ENCODE data around the gene DCAF16.

The DCAF16 gene

GRCh38 chr4:17763931-17764330, 46.6 kb downstream of the DCAF16 start:
- Histone ChIP-seq H3K36me3 (ENCODE audit: insufficient read depth, low read length) (no peaks in the 10 kb centered on the region), H3K4me1 (ENCODE audit: insufficient read depth, low read length) (no peaks in the 10 kb centered on the region), H3K9me3 (ENCODE audit: insufficient read depth, low read depth, low read length) (peaks cover 4% of the 10 kb centered on the region; the same call in 1 of the 2 replicates), H3K27me3 (ENCODE audit: insufficient read depth, low read length) (no peaks in the 10 kb centered on the region), H3K9ac (ENCODE audit: low read depth, low read length) (no peak overlapping the region), H3K27ac (ENCODE audit: low read depth, low read length) (no peak overlapping the region), H3K4me3 (ENCODE audit: low read length) (no peak overlapping the region)
- WGBS: 84% methylated on average over 5 of the region's 5 CpGs

GRCh38 chr4:17763416-17763815, 47.1 kb downstream of the DCAF16 start:
- WGBS: 91% methylated on average over 3 of the region's 3 CpGs
- Histone ChIP-seq H3K4me1 (ENCODE audit: insufficient read depth, low read length) (no peaks in the 10 kb centered on the region), H3K27ac (ENCODE audit: low read depth, low read length) (no peak overlapping the region), H3K27me3 (ENCODE audit: insufficient read depth, low read length) (no peaks in the 10 kb centered on the region), H3K9ac (ENCODE audit: low read depth, low read length) (no peak overlapping the region), H3K9me3 (ENCODE audit: insufficient read depth, low read depth, low read length) (peaks cover 4% of the 10 kb centered on the region; the same call in 1 of the 2 replicates), H3K36me3 (ENCODE audit: insufficient read depth, low read length) (no peaks in the 10 kb centered on the region), H3K4me3 (ENCODE audit: low read length) (no peak overlapping the region)

- no peaks in the 10 kb centered on the region for H3K27me3 ChIP-seq (ENCODE audit: insufficient read depth, low read length)
- peaks cover 4% of the 10 kb centered on the region; the same call in 1 of the 2 replicates for H3K9me3 ChIP-seq (ENCODE audit: insufficient read depth, low read depth, low read length)
- WGBS: 90% methylated on average over 1 of the region's 1 CpG
- H3K36me3 ChIP-seq (ENCODE audit: insufficient read depth, low read length): no peaks in the 10 kb centered on the region
- no peak overlapping the region for H3K27ac ChIP-seq (ENCODE audit: low read depth, low read length)
- H3K9ac ChIP-seq (ENCODE audit: low read depth, low read length): no peak overlapping the region
- no peaks in the 10 kb centered on the region for H3K4me1 ChIP-seq (ENCODE audit: insufficient read depth, low read length)
- no peak overlapping the region for H3K4me3 ChIP-seq (ENCODE audit: low read length)
Measured at GRCh38 chr4:17762726-17763125, 47.8 kb downstream of the DCAF16 start.

GRCh38 chr4:17761062-17761461, 49.5 kb downstream of the DCAF16 start:
- H3K27me3 ChIP-seq (ENCODE audit: insufficient read depth, low read length): no peaks in the 10 kb centered on the region
- H3K9me3 ChIP-seq (ENCODE audit: insufficient read depth, low read depth, low read length): no peaks in the 10 kb centered on the region
- no peak overlapping the region for H3K4me3 ChIP-seq (ENCODE audit: low read length)
- H3K36me3 ChIP-seq (ENCODE audit: insufficient read depth, low read length): no peaks in the 10 kb centered on the region
- 69% methylated on average over 1 of the region's 1 CpG for WGBS
- H3K27ac ChIP-seq (ENCODE audit: low read depth, low read length): no peak overlapping the region
- H3K9ac ChIP-seq (ENCODE audit: low read depth, low read length): no peak overlapping the region
- no peaks in the 10 kb centered on the region for H3K4me1 ChIP-seq (ENCODE audit: insufficient read depth, low read length)

- no peak overlapping the region for H3K4me3 ChIP-seq (ENCODE audit: low read length)
- H3K9me3 ChIP-seq (ENCODE audit: insufficient read depth, low read depth, low read length): no peaks in the 10 kb centered on the region
- no peaks in the 10 kb centered on the region for H3K27me3 ChIP-seq (ENCODE audit: insufficient read depth, low read length)
- H3K9ac ChIP-seq (ENCODE audit: low read depth, low read length): no peak overlapping the region
- no peaks in the 10 kb centered on the region for H3K36me3 ChIP-seq (ENCODE audit: insufficient read depth, low read length)
- no peak overlapping the region for H3K27ac ChIP-seq (ENCODE audit: low read depth, low read length)
- 43% methylated on average over 6 of the region's 6 CpGs for WGBS
- no peaks in the 10 kb centered on the region for H3K4me1 ChIP-seq (ENCODE audit: insufficient read depth, low read length)
Measured at GRCh38 chr4:17760626-17761025, 49.9 kb downstream of the DCAF16 start.

GRCh38 chr4:17758485-17758884, 52.1 kb downstream of the DCAF16 start:
- H3K27ac ChIP-seq (ENCODE audit: low read depth, low read length): no peak overlapping the region
- H3K36me3 ChIP-seq (ENCODE audit: insufficient read depth, low read length): no peaks in the 10 kb centered on the region
- no peaks in the 10 kb centered on the region for H3K27me3 ChIP-seq (ENCODE audit: insufficient read depth, low read length)
- no peak overlapping the region for H3K4me3 ChIP-seq (ENCODE audit: low read length)
- no peaks in the 10 kb centered on the region for H3K4me1 ChIP-seq (ENCODE audit: insufficient read depth, low read length)
- no peak overlapping the region for H3K9ac ChIP-seq (ENCODE audit: low read depth, low read length)
- WGBS: 77% methylated on average over 5 of the region's 5 CpGs
- H3K9me3 ChIP-seq (ENCODE audit: insufficient read depth, low read depth, low read length): no peaks in the 10 kb centered on the region

- Histone ChIP-seq H3K4me1 (ENCODE audit: insufficient read depth, low read length) (no peaks in the 10 kb centered on the region), H3K27me3 (ENCODE audit: insufficient read depth, low read length) (no peaks in the 10 kb centered on the region), H3K9me3 (ENCODE audit: insufficient read depth, low read depth, low read length) (no peaks in the 10 kb centered on the region), H3K27ac (ENCODE audit: low read depth, low read length) (no peak overlapping the region), H3K9ac (ENCODE audit: low read depth, low read length) (no peak overlapping the region), H3K36me3 (ENCODE audit: insufficient read depth, low read length) (no peaks in the 10 kb centered on the region), H3K4me3 (ENCODE audit: low read length) (no peak overlapping the region)
- no CpG with 5 or more reads among the region's 1 CpG for WGBS
Measured at GRCh38 chr4:17757621-17758020, 52.9 kb downstream of the DCAF16 start.

GRCh38 chr4:17753646-17754045, 56.9 kb downstream of the DCAF16 start:
- H3K4me1 ChIP-seq (ENCODE audit: insufficient read depth, low read length): no peaks in the 10 kb centered on the region
- no peak overlapping the region for H3K9ac ChIP-seq (ENCODE audit: low read depth, low read length)
- H3K27me3 ChIP-seq (ENCODE audit: insufficient read depth, low read length): no peaks in the 10 kb centered on the region
- H3K27ac ChIP-seq (ENCODE audit: low read depth, low read length): no peak overlapping the region
- no peaks in the 10 kb centered on the region for H3K36me3 ChIP-seq (ENCODE audit: insufficient read depth, low read length)
- no peak overlapping the region for H3K4me3 ChIP-seq (ENCODE audit: low read length)
- H3K9me3 ChIP-seq (ENCODE audit: insufficient read depth, low read depth, low read length): no peaks in the 10 kb centered on the region
- 98% methylated on average over 2 of the region's 2 CpGs for WGBS
